PC-3 (cell line): ENCODE data around the gene ADAMTS9. TPM values are rescaled to one million over a fixed set of nuclear protein-coding genes. Genes with fewer than 3 reads are reported as not detected.

Experiments
- ATAC-seq: fragments of 200-7000 bp; cut with Tn5 transposase; 2 replicates; pipeline ENCODE4 v1.9.1; 2020; ENCODE audit warnings: mild to moderate bottlenecking, moderate library complexity
- BruUV-seq: library from RNA; stranded (reverse); fragments of 400-500 nt; replicated peaks from 2 replicates; lab custom pipeline; 2021; lab: Mats Ljungman, UMichigan
- CTCF ChIA-PET: fragments of 300-600 bp; sonication (Branson Sonifier 250); formaldehyde crosslinking; loops from one replicate; lab custom pipeline; 2022; ENCODE audit warnings: antibody characterized with exemption; lab: Charles Lee
- POLR2A ChIA-PET: fragments of 300-600 bp; sonication (Branson Sonifier 250); formaldehyde crosslinking; loops from one replicate; lab custom pipeline; 2022; ENCODE audit warnings: antibody characterized with exemption; ENCODE audit not compliant: unreplicated experiment; lab: Charles Lee
- DNase-seq: peaks from one replicate; pipeline ENCODE4 v3.0.0-alpha.2; 2015
- H2AFZ ChIP-seq: fragments of 300-600 bp; sonication (generic); 2 replicates; pipeline ENCODE4 v1.6.0; 2016; ENCODE audit warnings: antibody characterized with exemption, low read length
- H3F3A ChIP-seq: fragments of 300-600 bp; sonication (generic); one replicate; pipeline ENCODE4 v1.6.0; 2017; ENCODE audit warnings: antibody characterized with exemption, low read length, control low read depth, mild to moderate bottlenecking; ENCODE audit not compliant: unreplicated experiment
- H3K27ac ChIP-seq: fragments of 300-600 bp; sonication (generic); 2 replicates; pipeline ENCODE4 v1.5.1; 2016; ENCODE audit warnings: mild to moderate bottlenecking, low read length
- H3K27me3 ChIP-seq: fragments of 300-600 bp; sonication (generic); 2 replicates; pipeline ENCODE4 v1.6.1; 2016; ENCODE audit warnings: low read length, mixed read lengths
- H3K36me3 ChIP-seq: fragments of 300-600 bp; sonication (generic); 2 replicates; pipeline ENCODE4 v1.6.1; 2016; ENCODE audit warnings: low read depth, mixed run types, low read length, mixed read lengths
- H3K4me1 ChIP-seq: fragments of 300-600 bp; sonication (generic); 2 replicates; pipeline ENCODE4 v1.5.1; 2016; ENCODE audit warnings: low read length; ENCODE audit not compliant: insufficient read depth
- H3K4me2 ChIP-seq: fragments of 300-600 bp; sonication (generic); 2 replicates; pipeline ENCODE4 v1.6.0; 2016; ENCODE audit warnings: low read length
- H3K4me3 ChIP-seq: fragments of 300-600 bp; sonication (generic); 2 replicates; pipeline ENCODE4 v1.5.1; 2016; ENCODE audit warnings: mild to moderate bottlenecking, low read length, mixed read lengths
- H3K79me2 ChIP-seq: fragments of 300-600 bp; sonication (generic); 2 replicates; pipeline ENCODE4 v1.6.1; 2017; ENCODE audit warnings: low read length, mixed read lengths
- H3K9ac ChIP-seq: fragments of 300-600 bp; sonication (generic); 2 replicates; pipeline ENCODE4 v1.6.0; 2016; ENCODE audit warnings: mild to moderate bottlenecking, low read length
- H3K9me2 ChIP-seq: fragments of 300-600 bp; sonication (generic); replicated peaks from 2 replicates; pipeline ENCODE4 v1.6.1; 2016; ENCODE audit warnings: mixed run types, low read length, mixed read lengths
- H3K9me3 ChIP-seq: fragments of 300-600 bp; sonication (generic); 2 replicates; pipeline ENCODE4 v1.6.1; 2016; ENCODE audit warnings: low read length, mixed read lengths
- H4K20me1 ChIP-seq: fragments of 300-600 bp; sonication (generic); 2 replicates; pipeline ENCODE4 v1.6.1; 2016; ENCODE audit warnings: low read length, mixed read lengths
- EZH2 ChIP-seq: fragments of 300-600 bp; sonication (generic); IDR thresholded peaks from one replicate; pipeline ENCODE4 v1.6.1; 2017; ENCODE audit warnings: antibody characterized with exemption, mild to moderate bottlenecking, low read length; ENCODE audit not compliant: unreplicated experiment
- EZH2phosphoT487 ChIP-seq: fragments of 300-600 bp; sonication (generic); IDR thresholded peaks from 2 replicates; pipeline ENCODE4 v1.6.1; 2018; ENCODE audit warnings: mild to moderate bottlenecking, antibody characterized with exemption, low read length, borderline replicate concordance
- intact Hi-C: fragments of 100-400 bp; cut with micrococcal nuclease; formaldehyde crosslinking; loops from 2 replicates; pipeline ENCODE4 v1.9.0; 2023
- total RNA-seq: library from RNA; depleted of rRNA; stranded (reverse); fragments of >200 nt; gene quantifications from 2 replicates; pipeline ENCODE4 v1.2.3, GENCODE V29; 2014
- TF ChIP-seq, protein P1 (sequence below): fragments of 300-600 bp; sonication (generic); conservative IDR thresholded peaks from 2 replicates; pipeline ENCODE4 v1.5.1; 2017; ENCODE audit warnings: antibody characterized with exemption, low read depth, mild to moderate bottlenecking, low read length

The ADAMTS9 gene
- total RNA-seq, 1 experiment from 2014 or later, result 0.55 TPM

DNA sequence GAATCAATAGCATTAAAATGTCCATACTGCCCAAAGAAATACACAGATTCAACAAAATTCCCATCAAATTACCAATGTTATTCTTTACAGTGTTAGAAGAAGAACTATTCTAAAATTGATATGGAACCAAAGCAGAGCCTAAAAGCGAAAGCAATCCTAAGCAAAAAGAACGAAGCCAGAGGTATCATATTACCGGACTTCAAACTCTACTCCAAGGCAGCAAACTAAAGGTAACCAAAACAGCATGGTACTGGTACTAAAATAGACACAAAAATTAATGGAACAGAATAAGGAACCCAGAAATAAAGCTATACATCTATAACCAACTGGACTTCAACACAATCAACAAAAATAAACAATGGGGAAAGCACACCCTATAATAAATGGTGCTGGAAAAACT is 167.5 kb downstream of the ADAMTS9 start:
- POLR2A ChIA-PET, result no interaction called here
- TF ChIP-seq, protein P1, sequence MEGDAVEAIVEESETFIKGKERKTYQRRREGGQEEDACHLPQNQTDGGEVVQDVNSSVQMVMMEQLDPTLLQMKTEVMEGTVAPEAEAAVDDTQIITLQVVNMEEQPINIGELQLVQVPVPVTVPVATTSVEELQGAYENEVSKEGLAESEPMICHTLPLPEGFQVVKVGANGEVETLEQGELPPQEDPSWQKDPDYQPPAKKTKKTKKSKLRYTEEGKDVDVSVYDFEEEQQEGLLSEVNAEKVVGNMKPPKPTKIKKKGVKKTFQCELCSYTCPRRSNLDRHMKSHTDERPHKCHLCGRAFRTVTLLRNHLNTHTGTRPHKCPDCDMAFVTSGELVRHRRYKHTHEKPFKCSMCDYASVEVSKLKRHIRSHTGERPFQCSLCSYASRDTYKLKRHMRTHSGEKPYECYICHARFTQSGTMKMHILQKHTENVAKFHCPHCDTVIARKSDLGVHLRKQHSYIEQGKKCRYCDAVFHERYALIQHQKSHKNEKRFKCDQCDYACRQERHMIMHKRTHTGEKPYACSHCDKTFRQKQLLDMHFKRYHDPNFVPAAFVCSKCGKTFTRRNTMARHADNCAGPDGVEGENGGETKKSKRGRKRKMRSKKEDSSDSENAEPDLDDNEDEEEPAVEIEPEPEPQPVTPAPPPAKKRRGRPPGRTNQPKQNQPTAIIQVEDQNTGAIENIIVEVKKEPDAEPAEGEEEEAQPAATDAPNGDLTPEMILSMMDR, result no peak
- TF ChIP-seq EZH2, result no peak
- no peak for TF ChIP-seq EZH2phosphoT487
- no peak overlapping the region for H3K9ac ChIP-seq
- CTCF ChIA-PET, result no interaction called here
- intact Hi-C loops, result no loop called here
- no peaks in the 10 kb centered on the region for H3K9me3 ChIP-seq
- no peaks in the 10 kb centered on the region for H3K27me3 ChIP-seq
- no TSS peak for BruUV-seq
- peak overlapping the region; percentile 43 for H3K4me3 ChIP-seq
- no peaks in the 10 kb centered on the region for H3K36me3 ChIP-seq
- H3K4me1 ChIP-seq, result no peaks in the 10 kb centered on the region
- peak overlapping the region; percentile 33; the same call in 1 of the 2 replicates for H2AFZ ChIP-seq
- ATAC-seq (no peak), DNase-seq (no peak)
- no peak overlapping the region for H3K27ac ChIP-seq
- peak overlapping the region; percentile 53; the same call in 1 of the 2 replicates for H3K4me2 ChIP-seq
- H3F3A ChIP-seq, result no peaks in the 10 kb centered on the region
- H3K79me2 ChIP-seq, result no peaks in the 10 kb centered on the region
- no peaks in the 10 kb centered on the region for H3K9me2 ChIP-seq
- H4K20me1 ChIP-seq, result no peaks in the 10 kb centered on the region

DNA sequence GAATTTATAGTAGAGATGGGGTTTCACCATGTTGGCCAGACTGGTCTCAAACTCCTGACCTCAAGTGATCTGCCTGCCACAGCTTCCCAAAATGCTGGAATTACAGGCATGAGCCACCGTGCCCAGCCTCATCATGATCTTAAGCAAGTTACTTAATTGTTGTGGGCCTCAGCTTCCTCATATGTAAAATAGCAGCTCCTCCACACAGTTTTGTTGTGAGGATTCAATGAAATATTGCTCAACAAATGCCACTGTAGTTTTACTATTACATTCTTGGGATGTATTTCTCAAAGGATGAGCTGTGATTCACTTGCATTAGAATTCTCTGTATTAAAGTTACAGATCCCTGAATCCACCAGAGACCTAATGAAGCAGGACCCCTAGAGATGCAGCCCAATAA is 168.8 kb downstream of the ADAMTS9 start:
- H3K4me3 ChIP-seq, result no peak overlapping the region
- BruUV-seq, result no TSS peak
- H3K27ac ChIP-seq, result no peak overlapping the region
- no peaks in the 10 kb centered on the region for H3K36me3 ChIP-seq
- no peaks in the 10 kb centered on the region for H4K20me1 ChIP-seq
- no peaks in the 10 kb centered on the region for H3K9me2 ChIP-seq
- TF ChIP-seq, protein P1, result no peak
- no peak for TF ChIP-seq EZH2
- no peak for TF ChIP-seq EZH2phosphoT487
- H3K9me3 ChIP-seq, result no peaks in the 10 kb centered on the region
- ATAC-seq, result no peak
- H3K27me3 ChIP-seq, result no peaks in the 10 kb centered on the region
- no peak overlapping the region for H2AFZ ChIP-seq
- intact Hi-C loops, result no loop called here
- no peak overlapping the region for H3K4me2 ChIP-seq
- H3F3A ChIP-seq, result no peaks in the 10 kb centered on the region
- no peaks in the 10 kb centered on the region for H3K79me2 ChIP-seq
- no peak overlapping the region for H3K9ac ChIP-seq
- ChIA-PET CTCF (no interaction called here), POLR2A (no interaction called here)
- DNase-seq, result no peak
- no peaks in the 10 kb centered on the region for H3K4me1 ChIP-seq

DNA sequence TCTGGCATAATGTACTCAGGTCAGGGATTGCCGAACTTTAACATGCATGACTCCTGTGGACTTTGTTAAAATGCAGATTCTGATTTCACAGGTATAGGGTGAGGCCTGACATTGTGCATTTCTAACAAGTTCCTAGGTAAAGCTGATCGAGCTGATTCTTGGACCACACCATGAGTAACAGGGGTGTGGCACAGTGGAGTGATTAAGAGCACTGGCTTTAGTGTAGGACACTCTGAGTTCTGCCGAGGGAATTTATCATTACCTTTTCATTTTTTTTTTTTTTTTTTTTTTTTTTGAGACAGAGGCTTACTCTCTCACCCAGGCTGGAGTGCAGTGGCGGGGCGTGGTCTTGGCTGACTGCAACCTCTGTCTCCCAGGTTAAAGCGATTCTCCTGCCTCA is 169.3 kb downstream of the ADAMTS9 start:
- Histone ChIP-seq H3K9me2 (no peaks in the 10 kb centered on the region), H3K4me2 (no peak overlapping the region), H3K27me3 (no peaks in the 10 kb centered on the region), H3K79me2 (no peaks in the 10 kb centered on the region), H2AFZ (no peak overlapping the region), H3K27ac (no peak overlapping the region), H3K36me3 (no peaks in the 10 kb centered on the region), H4K20me1 (no peaks in the 10 kb centered on the region), H3F3A (no peaks in the 10 kb centered on the region), H3K4me1 (no peaks in the 10 kb centered on the region), H3K4me3 (no peak overlapping the region), H3K9me3 (no peaks in the 10 kb centered on the region), H3K9ac (no peak overlapping the region)
- ATAC-seq, result no peak
- DNase-seq, result peak; percentile 5
- ChIA-PET CTCF (no interaction called here), POLR2A (no interaction called here)
- no TSS peak for BruUV-seq
- intact Hi-C loops, result no loop called here
- TF ChIP-seq EZH2phosphoT487 (no peak), EZH2 (no peak)
- TF ChIP-seq, protein P1, result no peak
